Mesenchymal stem cell (in vitro differentiated cells and primary cell): ENCODE results near the gene BICD1.

ENCODE experiments used
- DNase-seq: peaks from one replicate; pipeline ENCODE4 v3.0.0-alpha.2; 2013
- H2AFZ ChIP-seq: one replicate; pipeline ENCODE4 v1.6.1; 2013; ENCODE audit warnings: low read depth, mild to moderate bottlenecking, control low read depth, inconsistent platforms, low read length, moderate library complexity
- H2AK5ac ChIP-seq: 2 replicates; pipeline ENCODE4 v1.6.1; 2013; ENCODE audit warnings: low read length, moderate library complexity, mild to moderate bottlenecking, inconsistent platforms; ENCODE audit not compliant: severe bottlenecking
- H2BK120ac ChIP-seq: one replicate; pipeline ENCODE4 v1.6.1; 2013; ENCODE audit warnings: low read depth, mild to moderate bottlenecking, inconsistent platforms, low read length, moderate library complexity
- H2BK12ac ChIP-seq, 2 experiments: one replicate each; pipeline ENCODE4 v1.6.1; 2013; ENCODE audit warnings: inconsistent platforms in 2 of 2, low read length in 2 of 2, mild to moderate bottlenecking in 2 of 2, moderate library complexity in 2 of 2, control low read depth in 1 of 2
- H2BK15ac ChIP-seq: one replicate; pipeline ENCODE4 v1.6.1; 2013; ENCODE audit warnings: mild to moderate bottlenecking, low read depth, inconsistent platforms; ENCODE audit not compliant: poor library complexity, severe bottlenecking
- H2BK5ac ChIP-seq: 2 replicates; pipeline ENCODE4 v1.6.1; 2013; ENCODE audit warnings: low read depth, mild to moderate bottlenecking, low read length, control low read depth, inconsistent platforms; ENCODE audit not compliant: poor library complexity, severe bottlenecking
- H3K14ac ChIP-seq, 2 experiments: one replicate each; pipeline ENCODE4 v1.6.1; 2013; ENCODE audit warnings: inconsistent platforms in 2 of 2, low read length in 2 of 2, control low read depth in 1 of 2, mild to moderate bottlenecking in 1 of 2, moderate library complexity in 1 of 2
- H3K18ac ChIP-seq, 2 experiments: one replicate each; pipeline ENCODE4 v1.6.1; 2013; ENCODE audit warnings: inconsistent platforms in 2 of 2, low read length in 2 of 2, control low read depth in 1 of 2, low read depth in 1 of 2, mild to moderate bottlenecking in 1 of 2
- H3K23ac ChIP-seq, 2 experiments: one replicate each; pipeline ENCODE4 v1.6.1; 2013; ENCODE audit warnings: inconsistent platforms in 2 of 2, low read length in 2 of 2, mild to moderate bottlenecking in 2 of 2, moderate library complexity in 2 of 2, control low read depth in 1 of 2
- H3K27ac ChIP-seq: 2 replicates; pipeline ENCODE4 v1.5.1; 2013; ENCODE audit warnings: mild to moderate bottlenecking, moderate library complexity, low read length, control low read depth, inconsistent platforms; ENCODE audit not compliant: poor library complexity, severe bottlenecking
- H3K27me3 ChIP-seq, 2 experiments: 2 replicates each; pipeline versions ENCODE4 v1.6.1 to v1.7.0; 2013; ENCODE audit warnings: low read length in 2 of 2, mild to moderate bottlenecking in 2 of 2, moderate library complexity in 2 of 2, control low read depth in 1 of 2, inconsistent platforms in 1 of 2; ENCODE audit not compliant: control insufficient read depth in 1 of 2, insufficient read depth in 1 of 2
- H3K36me3 ChIP-seq, 2 experiments: 2 replicates each; pipeline versions ENCODE4 v1.6.1 to v1.7.0; 2013; ENCODE audit warnings: low read length in 2 of 2, control low read depth in 1 of 2, inconsistent platforms in 1 of 2, low read depth in 1 of 2, mild to moderate bottlenecking in 1 of 2; ENCODE audit not compliant: insufficient read depth in 2 of 2, control insufficient read depth in 1 of 2
- H3K4ac ChIP-seq, 2 experiments: one replicate each; pipeline ENCODE4 v1.6.1; 2013; ENCODE audit warnings: inconsistent platforms in 2 of 2, low read length in 2 of 2, mild to moderate bottlenecking in 2 of 2, moderate library complexity in 2 of 2, control low read depth in 1 of 2, low read depth in 1 of 2
- H3K4me1 ChIP-seq: 2 replicates; pipeline ENCODE4 v1.6.1; 2013; ENCODE audit warnings: low read depth, low read length, control low read depth; ENCODE audit not compliant: control insufficient read depth, insufficient read depth
- H3K4me2 ChIP-seq: 2 replicates; pipeline ENCODE4 v1.6.1; 2013; ENCODE audit warnings: low read length, mild to moderate bottlenecking, inconsistent platforms; ENCODE audit not compliant: poor library complexity, severe bottlenecking
- H3K4me3 ChIP-seq, 2 experiments: 2 replicates each; pipeline versions ENCODE4 v1.5.1 to v1.7.0; 2013; ENCODE audit warnings: low read length in 2 of 2, mild to moderate bottlenecking in 2 of 2, control low read depth in 1 of 2, low read depth in 1 of 2; ENCODE audit not compliant: insufficient read depth in 1 of 2
- H3K79me1 ChIP-seq: replicated peaks from 2 replicates; pipeline ENCODE4 v1.6.1; 2013; ENCODE audit warnings: mild to moderate bottlenecking, control low read depth, low read length, inconsistent platforms; ENCODE audit not compliant: poor library complexity, severe bottlenecking
- H3K9ac ChIP-seq: 2 replicates; pipeline ENCODE4 v1.7.0; 2013; ENCODE audit warnings: mild to moderate bottlenecking, low read length, moderate library complexity
- H3K9me3 ChIP-seq: 2 replicates; pipeline ENCODE4 v1.7.0; 2013; ENCODE audit warnings: mild to moderate bottlenecking, low read length; ENCODE audit not compliant: control insufficient read depth
- H4K8ac ChIP-seq: one replicate; pipeline ENCODE4 v1.6.1; 2013; ENCODE audit warnings: inconsistent platforms, mild to moderate bottlenecking, low read length, moderate library complexity
- H4K91ac ChIP-seq: one replicate; pipeline ENCODE4 v1.6.1; 2013; ENCODE audit warnings: mild to moderate bottlenecking, low read length, inconsistent platforms
- WGBS: methylation state at CpG from one replicate; pipeline ENCODE4 v1.1.7; 2013; ENCODE audit warnings: mixed read lengths; 5-methylcytosine and 5-hydroxymethylcytosine counted together

Gene BICD1

DNA sequence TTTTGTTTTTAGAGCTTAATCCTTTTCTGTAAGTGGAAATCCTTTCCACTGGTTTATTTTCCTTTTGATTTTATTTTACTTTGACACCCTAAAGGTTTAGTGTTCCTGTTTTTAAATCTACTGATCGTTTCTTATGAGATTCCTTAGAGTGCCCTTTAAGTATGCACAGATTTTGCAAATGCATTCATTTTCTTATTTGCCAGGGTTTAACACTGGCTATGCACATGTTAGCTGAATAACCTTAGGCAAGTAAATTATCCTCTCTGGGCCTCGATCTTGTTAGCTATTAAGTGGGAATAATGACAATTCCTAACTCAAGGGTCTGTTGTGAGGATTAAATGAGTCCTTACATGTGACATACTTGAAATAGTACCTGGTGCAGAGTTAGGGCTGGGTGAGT is 136.0 kb downstream of the BICD1 start:
- Histone ChIP-seq H3K27ac (no peak overlapping the region), H2BK15ac (no peak overlapping the region), H2BK5ac (no peak overlapping the region), H3K4me2 (no peak overlapping the region), H3K9me3 (peaks cover under 1% of the 10 kb centered on the region), H3K14ac (no peak overlapping the region), H3K79me1 (peaks cover 12% of the 10 kb centered on the region), H3K9ac (no peak overlapping the region), H2BK120ac (no peak overlapping the region), H3K4ac (no peak overlapping the region), H3K18ac (no peak overlapping the region), H3K4me3 (no peak overlapping the region), H3K36me3 (peaks cover 0 to 5% of the 10 kb centered on the region in 2 experiments), H2AFZ (no peak overlapping the region), H4K91ac (no peak overlapping the region), H3K4me1 (peaks cover 2% of the 10 kb centered on the region), H3K27me3 (no peaks in the 10 kb centered on the region), H3K23ac (no peak overlapping the region), H2BK12ac (no peak overlapping the region), H2AK5ac (no peak overlapping the region), H4K8ac (no peak overlapping the region)
- 98% methylated on average over 2 of the region's 2 CpGs for WGBS
- no peak for DNase-seq

DNA sequence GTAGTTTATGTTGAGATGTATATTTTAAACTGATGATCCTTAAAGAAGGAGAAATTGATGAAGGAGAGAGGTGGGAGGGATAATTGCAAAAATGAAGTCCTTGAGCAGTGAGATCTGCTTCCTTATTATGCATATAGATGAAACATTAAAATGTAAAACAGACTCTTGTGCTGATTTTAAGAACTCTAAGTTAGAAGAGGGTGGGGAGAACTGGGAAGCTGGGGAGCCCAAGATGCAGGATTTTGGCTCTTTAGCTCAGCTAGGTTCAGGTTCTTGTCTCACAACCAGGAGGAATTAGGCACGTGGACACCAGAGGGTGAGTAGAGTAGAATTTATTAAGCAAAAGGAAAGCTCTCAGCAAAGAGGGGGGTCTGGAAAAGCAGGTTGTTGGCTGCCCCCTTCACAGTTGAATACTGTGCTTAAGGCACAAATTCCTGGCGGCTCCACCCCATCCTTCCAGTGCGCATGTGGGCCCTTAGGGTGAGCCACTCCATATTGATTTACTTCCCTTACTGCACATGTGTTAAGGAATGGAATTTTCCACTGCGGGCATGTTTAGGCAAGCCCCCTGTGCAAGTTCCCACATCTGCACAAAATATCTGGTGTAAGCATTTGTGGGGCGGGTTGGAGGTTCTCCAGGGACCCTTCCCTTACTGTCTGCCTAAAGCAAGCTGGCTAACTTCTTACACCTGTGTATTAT is 141.9 kb downstream of the BICD1 start:
- Histone ChIP-seq H3K4me2 (no peak overlapping the region), H3K14ac (no peak overlapping the region), H3K18ac (peak overlapping the region; percentile 9 to 73), H2AFZ (no peak overlapping the region), H3K27ac (peak overlapping the region; percentile 44), H3K79me1 (peaks cover 13% of the 10 kb centered on the region), H2AK5ac (peak overlapping the region; percentile 75), H4K8ac (peak overlapping the region; percentile 5), H2BK120ac (no peak overlapping the region), H3K23ac (no peak overlapping the region), H3K4me3 (no peak overlapping the region), H3K9ac (peak overlapping the region; percentile 30), H2BK12ac (peak overlapping the region in 1 of 2 experiments; percentile 71), H3K4me1 (peaks cover 9% of the 10 kb centered on the region), H2BK15ac (no peak overlapping the region), H3K36me3 (no peaks in the 10 kb centered on the region), H3K27me3 (no peaks in the 10 kb centered on the region), H3K9me3 (no peaks in the 10 kb centered on the region), H2BK5ac (peak overlapping the region; percentile 68), H3K4ac (peak overlapping the region in 1 of 2 experiments; percentile 62), H4K91ac (peak overlapping the region; percentile 25)
- peak; percentile 46 for DNase-seq
- WGBS, result 71% methylated on average over 5 of the region's 5 CpGs

DNA sequence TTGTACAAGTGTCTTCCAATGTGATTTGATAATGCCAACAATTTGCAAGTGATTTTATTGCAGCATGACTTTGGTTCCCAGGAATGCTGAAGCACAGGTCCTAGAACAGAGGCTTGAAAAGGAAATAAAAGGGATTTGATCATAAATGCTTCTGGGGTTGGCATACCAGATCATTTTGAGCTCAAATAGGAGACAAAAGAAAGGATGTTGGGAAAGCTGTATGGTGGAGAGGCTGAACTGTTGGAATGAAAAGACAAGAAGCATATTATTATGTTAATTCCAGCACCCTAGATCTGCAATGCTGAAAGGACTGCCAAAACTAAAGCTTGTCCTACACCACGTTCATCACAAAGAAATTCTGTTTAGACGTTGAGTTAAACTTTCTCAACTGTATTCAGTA is 143.1 kb downstream of the BICD1 start:
- H2BK15ac ChIP-seq, result no peak overlapping the region
- no peaks in the 10 kb centered on the region for H3K27me3 ChIP-seq
- no peak overlapping the region for H4K8ac ChIP-seq
- no peak overlapping the region for H3K27ac ChIP-seq
- no peaks in the 10 kb centered on the region for H3K9me3 ChIP-seq
- H3K18ac ChIP-seq, result no peak overlapping the region
- peaks cover 12% of the 10 kb centered on the region for H3K4me1 ChIP-seq
- no peak overlapping the region for H3K4ac ChIP-seq
- H3K4me3 ChIP-seq, result no peak overlapping the region
- H3K79me1 ChIP-seq, result peaks cover 12% of the 10 kb centered on the region
- 68% methylated on average over 2 of the region's 2 CpGs for WGBS
- H2BK120ac ChIP-seq, result no peak overlapping the region
- no peak overlapping the region for H2BK5ac ChIP-seq
- no peak overlapping the region for H3K23ac ChIP-seq
- no peak overlapping the region for H2BK12ac ChIP-seq
- H3K4me2 ChIP-seq, result no peak overlapping the region
- H3K36me3 ChIP-seq, result peaks cover 0 to 3% of the 10 kb centered on the region in 2 experiments
- H2AFZ ChIP-seq, result no peak overlapping the region
- H3K9ac ChIP-seq, result no peak overlapping the region
- peak overlapping the region; percentile 71 for H2AK5ac ChIP-seq
- no peak overlapping the region for H3K14ac ChIP-seq
- no peak overlapping the region for H4K91ac ChIP-seq
- no peak for DNase-seq

DNA sequence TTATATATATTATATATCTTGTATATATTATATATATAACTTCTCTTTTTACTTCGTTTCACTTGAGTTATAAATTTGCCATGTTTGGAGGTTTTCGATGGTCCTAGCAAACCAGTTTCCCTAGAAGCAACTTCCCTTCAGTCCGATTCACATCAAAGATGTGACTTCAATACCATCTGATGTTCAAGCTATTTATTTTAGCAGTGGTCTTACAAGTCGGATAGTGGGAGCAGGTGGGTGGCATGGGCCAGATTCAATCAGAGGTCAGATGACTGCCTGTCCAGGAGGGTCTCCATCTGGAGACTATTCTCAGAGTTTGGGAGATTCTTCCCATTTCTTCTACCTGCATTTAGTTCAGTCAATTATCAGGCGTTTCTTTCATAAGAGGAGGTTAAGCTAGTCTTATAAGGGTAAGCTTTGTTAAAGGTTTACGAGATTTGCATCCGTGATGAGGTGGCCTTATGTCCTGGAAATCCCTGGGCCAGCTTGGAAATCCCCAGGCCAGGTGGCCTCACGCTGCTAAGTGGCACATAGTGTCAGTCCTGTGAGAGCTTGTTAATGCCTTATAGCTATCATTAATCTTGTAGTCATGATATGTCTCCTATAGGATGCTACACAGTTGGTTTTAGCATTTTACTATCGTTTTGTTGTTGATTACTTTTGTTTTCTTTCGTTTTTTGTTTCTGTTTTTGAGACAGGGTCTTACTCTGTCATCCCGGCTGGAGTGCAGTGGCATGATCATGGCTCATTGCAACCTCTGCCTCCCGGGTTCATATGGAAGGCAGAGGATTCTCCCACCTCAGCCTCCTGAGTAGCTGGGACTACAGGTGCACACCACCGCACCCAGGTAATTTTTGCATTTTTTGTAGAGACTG is 145.8 kb downstream of the BICD1 start:
- no peak overlapping the region for H3K4me3 ChIP-seq
- H3K27me3 ChIP-seq, result no peaks in the 10 kb centered on the region
- H3K4me2 ChIP-seq, result no peak overlapping the region
- peaks cover 0 to 3% of the 10 kb centered on the region in 2 experiments for H3K36me3 ChIP-seq
- WGBS, result 96% methylated on average over 13 of the region's 13 CpGs
- no peak overlapping the region for H3K14ac ChIP-seq
- H3K18ac ChIP-seq, result no peak overlapping the region
- H4K8ac ChIP-seq, result no peak overlapping the region
- DNase-seq, result no peak
- H2BK12ac ChIP-seq, result no peak overlapping the region
- H3K23ac ChIP-seq, result no peak overlapping the region
- H2AK5ac ChIP-seq, result peak overlapping the region; percentile 88
- H2BK5ac ChIP-seq, result no peak overlapping the region
- no peak overlapping the region for H3K4ac ChIP-seq
- H4K91ac ChIP-seq, result no peak overlapping the region
- no peak overlapping the region for H2BK15ac ChIP-seq
- H3K4me1 ChIP-seq, result peaks cover 12% of the 10 kb centered on the region
- H3K9ac ChIP-seq, result no peak overlapping the region
- no peak overlapping the region for H2AFZ ChIP-seq
- H2BK120ac ChIP-seq, result no peak overlapping the region
- H3K27ac ChIP-seq, result no peak overlapping the region
- H3K79me1 ChIP-seq, result peaks cover 15% of the 10 kb centered on the region
- no peaks in the 10 kb centered on the region for H3K9me3 ChIP-seq
